ENCODE data around the gene FOSL1. TPM values are rescaled to one million over a fixed set of nuclear protein-coding genes. Genes with fewer than 3 reads are reported as not detected.
A peak's percentile ranks its signal among the peaks of the same experiment; 100 is the strongest.

FOSL1 gene
- total RNA-seq, 5 donors from 2014 or later (not counting 1 experiment from before 2014, with no cell fraction given) = 0.49 to 1.6 (median 0.65) TPM

- Histone ChIP-seq H3K27me3 (replicated peaks in 1 of 2; ENCODE audit: control insufficient read depth in 2 of 2, extremely low read depth in 1 of 2, insufficient read depth in 2 of 2, low read length in 1 of 2) (no peaks in the 10 kb centered on the region), H3K36me3 (ENCODE audit: control insufficient read depth in 2 of 2, extremely low read depth in 1 of 2, insufficient read depth in 1 of 2, low read length in 1 of 2) (peaks cover 14 to 50% of the 10 kb centered on the region in 2 donors), H3K9me3 (no peaks in the 10 kb centered on the region), H3K4me1 (ENCODE audit: control insufficient read depth in 1 of 2, extremely low read depth in 1 of 2, insufficient read depth in 2 of 2, low read length in 2 of 2) (peaks cover 22 to 83% of the 10 kb centered on the region in 2 experiments), H3K4me3 (ENCODE audit: control insufficient read depth in 1 of 2, extremely low read depth in 1 of 2, low read length in 1 of 2) (peak overlapping the region; percentile 90 to 93), H3K27ac (ENCODE audit: low read length) (peak overlapping the region; percentile 83)
- no peaks in the 10 kb centered on the region for H3K9me3 Mint-ChIP-seq
- peak overlapping the region; percentile 92 to 97 (median 97) for H3K4me3 Mint-ChIP-seq
- peaks cover 37% of the 10 kb centered on the region for H3K36me3 Mint-ChIP-seq
- H3K4me1 Mint-ChIP-seq = peaks cover 55 to 64% (median 62%) of the 10 kb centered on the region in 3 donors
- peak overlapping the region; percentile 95 to 97 for H3K27ac Mint-ChIP-seq
- ChIA-PET CTCF (interaction anchor here in 1 of 2 donors (0.6 to 3.6 kb wide), 5 partner anchors 11 to 248 kb away, joined by 3 to 167 read pairs (median 4); partner anchors contain the start of genes CCDC85B, FIBP and PCNX3), POLR2A (interaction anchor here (0.6 to 2.6 kb wide), 8 partner anchors 11 to 493 kb away, joined by 3 to 20 read pairs (median 6); partner anchors contain the start of genes CCDC85B (in 1 of the 2) and PCNX3 (in 1 of the 2))
- no peak for ATAC-seq (replicated peaks in 1 of 4)
- DNase-seq = no peak
- 2% methylated on average over 3 of the region's 10 CpGs for WGBS (ENCODE audit: insufficient coverage)
- no peaks in the 10 kb centered on the region for H3K27me3 Mint-ChIP-seq
Observed at GRCh38 chr11:65858681-65859087, 41.5 kb downstream of the FOSL1 start.

DNA sequence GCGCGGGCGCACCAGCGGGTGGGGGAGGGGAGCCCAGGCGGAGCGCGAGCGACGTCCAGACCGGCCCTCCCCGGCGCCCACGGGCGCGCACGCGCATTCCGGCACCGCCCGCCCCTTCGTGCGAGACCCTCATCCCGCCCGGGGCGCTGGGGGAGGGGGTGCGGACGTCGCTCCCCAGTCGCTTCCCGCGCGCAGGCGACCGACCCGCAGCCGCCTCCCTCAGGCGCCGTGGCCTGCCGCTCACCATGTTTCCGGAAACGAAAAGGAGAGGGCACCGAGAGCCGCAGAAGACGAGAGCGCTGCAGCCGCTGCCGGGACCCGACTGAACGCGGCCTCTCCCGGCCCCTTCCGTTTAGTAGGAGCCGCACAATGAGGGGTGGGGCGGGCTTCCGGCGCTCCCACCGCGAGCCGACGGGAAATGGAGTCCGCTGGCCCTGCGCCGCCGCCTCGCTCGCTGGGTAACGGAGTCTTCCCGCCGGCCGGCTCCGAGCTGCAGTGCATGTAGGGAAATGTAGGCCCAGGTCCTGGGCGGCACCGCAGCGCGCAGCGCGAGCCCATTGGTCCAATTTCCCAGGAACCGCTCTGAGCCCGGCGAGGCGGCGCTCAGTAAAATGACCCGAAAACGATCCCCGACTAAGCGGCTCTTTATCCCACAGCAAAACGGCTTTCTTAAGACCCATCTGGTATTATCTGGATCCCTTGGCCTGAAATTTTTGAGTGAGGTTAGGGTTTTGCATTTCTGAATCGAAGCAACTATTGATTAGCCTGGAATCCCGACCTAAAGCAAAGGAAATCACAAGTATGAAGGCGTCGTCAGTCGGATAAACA lies 42.1 kb downstream of the FOSL1 start, which contains the start of gene CFL1:
TSS of gene CFL1 (minus strand) at position 328 of the 828 bp plus-strand sequence. CDS start at position 247, 81 bp downstream.
- peak within 1 kb of the TSS; percentile 92 to 97 (median 97) for H3K4me3 Mint-ChIP-seq
- no peaks in the 10 kb centered on the region for H3K27me3 ChIP-seq (replicated peaks in 1 of 2; ENCODE audit: control insufficient read depth in 2 of 2, extremely low read depth in 1 of 2, insufficient read depth in 2 of 2, low read length in 1 of 2)
- no peaks in the 10 kb centered on the region for H3K9me3 ChIP-seq
- H3K36me3 ChIP-seq (ENCODE audit: control insufficient read depth in 2 of 2, extremely low read depth in 1 of 2, insufficient read depth in 1 of 2, low read length in 1 of 2) = peaks cover 11 to 50% of the 10 kb centered on the region in 2 donors
- no peaks in the 10 kb centered on the region for H3K9me3 Mint-ChIP-seq
- peak within 1 kb of the TSS; percentile 95 to 97 for H3K27ac Mint-ChIP-seq
- no peaks in the 10 kb centered on the region for H3K27me3 Mint-ChIP-seq
- CTCF ChIA-PET = interaction anchor here in 1 of 2 donors (0.6 to 3.6 kb wide), 4 partner anchors 26 to 249 kb away, joined by 3 to 167 read pairs (median 8); partner anchors contain the start of genes CCDC85B, FIBP and PCNX3
- H3K4me3 ChIP-seq (ENCODE audit: control insufficient read depth in 1 of 2, extremely low read depth in 1 of 2, low read length in 1 of 2) = peak within 1 kb of the TSS; percentile 90 to 93
- H3K36me3 Mint-ChIP-seq = peaks cover 44% of the 10 kb centered on the region
- DNase-seq (peak; percentile 91 to 98 (median 96)), ATAC-seq (replicated peaks in 1 of 4) (peak; percentile 64 to 69 (median 67))
- under 1% methylated on average over 80 of the region's 92 CpGs for WGBS (ENCODE audit: insufficient coverage)
- POLR2A ChIA-PET = interaction anchor here (0.6 to 2.6 kb wide), 6 partner anchors 29 to 492 kb away, joined by 3 to 20 read pairs (median 6); partner anchors contain the start of gene CCDC85B (in 1 of the 2)
- peak within 1 kb of the TSS; percentile 83 for H3K27ac ChIP-seq (ENCODE audit: low read length)
- H3K4me1 ChIP-seq (ENCODE audit: control insufficient read depth in 1 of 2, extremely low read depth in 1 of 2, insufficient read depth in 2 of 2, low read length in 2 of 2) = peaks cover 22 to 85% of the 10 kb centered on the region in 2 experiments
- H3K4me1 Mint-ChIP-seq = peaks cover 59 to 67% (median 67%) of the 10 kb centered on the region in 3 donors

- Mint-ChIP-seq H3K27ac (no peak overlapping the region), H3K27me3 (no peaks in the 10 kb centered on the region), H3K4me3 (peak overlapping the region; percentile 84 to 97 (median 86)), H3K36me3 (peaks cover 38% of the 10 kb centered on the region), H3K4me1 (peaks cover 59 to 64% (median 62%) of the 10 kb centered on the region in 3 donors), H3K9me3 (no peaks in the 10 kb centered on the region)
- DNase-seq = peak; percentile 32 to 76 (median 60)
- Histone ChIP-seq H3K4me1 (ENCODE audit: control insufficient read depth in 1 of 2, extremely low read depth in 1 of 2, insufficient read depth in 2 of 2, low read length in 2 of 2) (peaks cover 22 to 80% of the 10 kb centered on the region in 2 experiments), H3K27me3 (replicated peaks in 1 of 2; ENCODE audit: control insufficient read depth in 2 of 2, extremely low read depth in 1 of 2, insufficient read depth in 2 of 2, low read length in 1 of 2) (no peaks in the 10 kb centered on the region), H3K9me3 (no peaks in the 10 kb centered on the region), H3K27ac (ENCODE audit: low read length) (peak overlapping the region; percentile 25), H3K36me3 (ENCODE audit: control insufficient read depth in 2 of 2, extremely low read depth in 1 of 2, insufficient read depth in 1 of 2, low read length in 1 of 2) (peaks cover 11 to 50% of the 10 kb centered on the region in 2 donors), H3K4me3 (ENCODE audit: control insufficient read depth in 1 of 2, extremely low read depth in 1 of 2, low read length in 1 of 2) (peak overlapping the region; percentile 90 to 93)
- WGBS (ENCODE audit: insufficient coverage) = under 1% methylated on average over 45 of the region's 49 CpGs
- peak; percentile 4 to 17 (median 10) for ATAC-seq (replicated peaks in 1 of 4)
- CTCF ChIA-PET = no interaction called here
- POLR2A ChIA-PET = no interaction called here
Observed at GRCh38 chr11:65857500-65857852, 42.7 kb downstream of the FOSL1 start.

GRCh38 chr11:65856689-65857499 lies 43.3 kb downstream of the FOSL1 start:
- ATAC-seq (replicated peaks in 1 of 4) = peak; percentile 9 to 26 (median 19)
- H3K4me3 ChIP-seq (ENCODE audit: control insufficient read depth in 1 of 2, extremely low read depth in 1 of 2, low read length in 1 of 2) = peak overlapping the region; percentile 90 to 93
- no peaks in the 10 kb centered on the region for H3K27me3 ChIP-seq (replicated peaks in 1 of 2; ENCODE audit: control insufficient read depth in 2 of 2, extremely low read depth in 1 of 2, insufficient read depth in 2 of 2, low read length in 1 of 2)
- no peaks in the 10 kb centered on the region for H3K9me3 ChIP-seq
- H3K36me3 Mint-ChIP-seq = peaks cover 42% of the 10 kb centered on the region
- ChIA-PET POLR2A (no interaction called here), CTCF (no interaction called here)
- H3K4me1 Mint-ChIP-seq = peaks cover 59 to 65% (median 64%) of the 10 kb centered on the region in 3 donors
- peak overlapping the region; percentile 90 to 91 for H3K27ac Mint-ChIP-seq
- no peaks in the 10 kb centered on the region for H3K9me3 Mint-ChIP-seq
- no peaks in the 10 kb centered on the region for H3K27me3 Mint-ChIP-seq
- WGBS (ENCODE audit: insufficient coverage) = under 1% methylated on average over 57 of the region's 57 CpGs
- peak overlapping the region; percentile 40 for H3K27ac ChIP-seq (ENCODE audit: low read length)
- peak; percentile 67 to 88 (median 82) for DNase-seq
- peak overlapping the region; percentile 84 to 97 (median 86) for H3K4me3 Mint-ChIP-seq
- peaks cover 22 to 74% of the 10 kb centered on the region in 2 experiments for H3K4me1 ChIP-seq (ENCODE audit: control insufficient read depth in 1 of 2, extremely low read depth in 1 of 2, insufficient read depth in 2 of 2, low read length in 2 of 2)
- H3K36me3 ChIP-seq (ENCODE audit: control insufficient read depth in 2 of 2, extremely low read depth in 1 of 2, insufficient read depth in 1 of 2, low read length in 1 of 2) = peaks cover 14 to 51% of the 10 kb centered on the region in 2 donors

DNA sequence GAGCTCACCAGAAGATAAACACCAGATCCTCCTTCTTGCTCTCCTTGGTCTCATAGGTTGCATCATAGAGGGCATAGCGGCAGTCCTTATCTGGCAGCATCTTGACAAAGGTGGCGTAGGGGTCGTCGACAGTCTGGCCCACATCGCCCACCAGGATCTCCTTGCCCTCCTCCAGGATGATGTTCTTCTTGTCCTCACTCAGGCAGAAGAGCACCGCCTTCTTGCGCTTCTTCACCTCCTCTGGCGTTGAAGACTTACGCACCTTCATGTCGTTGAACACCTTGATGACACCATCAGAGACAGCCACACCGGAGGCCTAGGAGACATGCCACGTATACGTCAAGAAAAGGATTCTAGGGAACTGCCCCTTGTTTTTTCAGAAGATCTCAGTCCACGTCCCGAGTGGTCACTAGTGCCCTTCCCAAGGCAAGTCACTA lies 44.2 kb downstream of the FOSL1 start:
- Histone ChIP-seq H3K9me3 (no peaks in the 10 kb centered on the region), H3K27me3 (replicated peaks in 1 of 2; ENCODE audit: control insufficient read depth in 2 of 2, extremely low read depth in 1 of 2, insufficient read depth in 2 of 2, low read length in 1 of 2) (no peaks in the 10 kb centered on the region), H3K4me1 (ENCODE audit: control insufficient read depth in 1 of 2, extremely low read depth in 1 of 2, insufficient read depth in 2 of 2, low read length in 2 of 2) (peaks cover 17 to 64% of the 10 kb centered on the region in 2 experiments), H3K4me3 (ENCODE audit: control insufficient read depth in 1 of 2, extremely low read depth in 1 of 2, low read length in 1 of 2) (peak overlapping the region; percentile 90 to 93), H3K36me3 (ENCODE audit: control insufficient read depth in 2 of 2, extremely low read depth in 1 of 2, insufficient read depth in 1 of 2, low read length in 1 of 2) (peaks cover 21 to 57% of the 10 kb centered on the region in 2 donors), H3K27ac (ENCODE audit: low read length) (peak overlapping the region; percentile 40)
- Mint-ChIP-seq H3K4me3 (peak overlapping the region; percentile 84 to 97 (median 86)), H3K9me3 (no peaks in the 10 kb centered on the region), H3K4me1 (peaks cover 51 to 56% (median 55%) of the 10 kb centered on the region in 3 donors), H3K27ac (peak overlapping the region; percentile 90 to 91), H3K36me3 (peaks cover 48% of the 10 kb centered on the region), H3K27me3 (no peaks in the 10 kb centered on the region)
- DNase-seq (peak in 1 of 35 experiments; percentile 14), ATAC-seq (replicated peaks in 1 of 4) (no peak)
- ChIA-PET CTCF (no interaction called here), POLR2A (no interaction called here)
- 82% methylated on average over 15 of the region's 15 CpGs for WGBS (ENCODE audit: insufficient coverage)
